HCT116 (cell line): Measurements from ENCODE around the gene OR6T1. TPM values are rescaled to one million over a fixed set of nuclear protein-coding genes. Genes with fewer than 3 reads are reported as not detected.

Source experiments
- ATAC-seq: fragments of 200-7000 bp; cut with Tn5 transposase; 2 replicates; pipeline ENCODE4 v1.9.1; 2020; ENCODE audit warnings: mild to moderate bottlenecking, moderate library complexity
- BruUV-seq: library from RNA; stranded (reverse); fragments of 400-500 nt; replicated peaks from 2 replicates; lab custom pipeline; 2021; lab: Mats Ljungman, UMichigan
- CTCF ChIA-PET: fragments of 300-600 bp; sonication (Branson Sonifier 250); formaldehyde crosslinking; loops from one replicate; lab custom pipeline; 2021; ENCODE audit warnings: antibody characterized with exemption; lab: Charles Lee
- POLR2A ChIA-PET: fragments of 300-600, 350-600 bp; sonication (Branson Sonifier 250); formaldehyde crosslinking; loops from one replicate; lab custom pipeline; 2021; ENCODE audit warnings: antibody characterized with exemption; lab: Charles Lee
- RAD21 ChIA-PET, 2 experiments: fragments of 300-600 bp; sonication (Branson Sonifier 250); formaldehyde crosslinking; loops; one replicate each; lab custom pipeline; 2023; ENCODE audit warnings: low total read pairs in 2 of 2; ENCODE audit not compliant: uncharacterized antibody in 2 of 2, unreplicated experiment in 2 of 2, low non-redundant PET in 1 of 2; lab: Charles Lee
- DNase-seq: peaks from one replicate; pipeline ENCODE4 v3.0.0-alpha.2; 2010; ENCODE audit warnings: low read depth, low spot score
- H2AFZ ChIP-seq: fragments of 200-600 bp; shearing (Covaris generic), sonication (generic); 2 replicates; pipeline ENCODE4 v1.6.1; 2017; ENCODE audit warnings: low read depth, mixed run types, mixed read lengths, antibody characterized with exemption, low read length; ENCODE audit not compliant: poor library complexity, severe bottlenecking
- H3K27ac ChIP-seq: 2 replicates; pipeline ENCODE4 v1.5.1; 2012; ENCODE audit warnings: low read depth, low read length
- H3K27me3 ChIP-seq: fragments of 200-600 bp; sonication (generic); 2 replicates; pipeline ENCODE4 v1.6.1; 2016; ENCODE audit warnings: mixed run types, low read length, mixed read lengths; ENCODE audit not compliant: insufficient read depth
- H3K36me3 ChIP-seq, 2 experiments: fragments of 200-500 bp in 1 of 2; fragments of 200-600 bp in 1 of 2; sonication (Bioruptor generic) in 1 of 2; sonication (generic) in 1 of 2; 2 replicates each; pipeline versions ENCODE4 v1.5.1 to v1.6.1; 2014 to 2016; ENCODE audit warnings: low read length in 2 of 2, inconsistent platforms in 1 of 2, mixed read lengths in 1 of 2, mixed run types in 1 of 2; ENCODE audit not compliant: insufficient read depth in 2 of 2, control insufficient read depth in 1 of 2
- H3K4me1 ChIP-seq, 2 experiments: fragments of 200-600 bp in 1 of 2; sonication (generic) in 1 of 2; 2 replicates each; pipeline versions ENCODE4 v1.5.1 to v1.6.1; 2012 to 2017; ENCODE audit warnings: low read length in 2 of 2, inconsistent platforms in 1 of 2, mild to moderate bottlenecking in 1 of 2, mixed read lengths in 1 of 2, mixed run types in 1 of 2, moderate library complexity in 1 of 2; ENCODE audit not compliant: insufficient read depth in 2 of 2, control insufficient read depth in 1 of 2
- H3K4me2 ChIP-seq: fragments of 200-600 bp; sonication (generic); 2 replicates; pipeline ENCODE4 v1.6.1; 2017; ENCODE audit warnings: mixed run types, low read length, mixed read lengths
- H3K4me3 ChIP-seq, 2 experiments: fragments of 200-600 bp in 1 of 2; sonication (generic) in 1 of 2; replicated peaks in 1 of 2; 2 replicates each; pipeline ENCODE4 v1.5.1; 2011 to 2016; ENCODE audit warnings: low read length in 2 of 2, control low read depth in 1 of 2, low read depth in 1 of 2, mild to moderate bottlenecking in 1 of 2, mixed read lengths in 1 of 2, mixed run types in 1 of 2
- H3K79me2 ChIP-seq: fragments of 200-600 bp; sonication (generic); 2 replicates; pipeline ENCODE4 v1.6.1; 2017; ENCODE audit warnings: mild to moderate bottlenecking, mixed run types, low read length, moderate library complexity, mixed read lengths; ENCODE audit not compliant: insufficient read depth
- H3K9ac ChIP-seq: fragments of 200-600 bp; sonication (generic); 2 replicates; pipeline ENCODE4 v1.6.1; 2016; ENCODE audit warnings: low read length, mixed read lengths
- H3K9me2 ChIP-seq: fragments of 200-600 bp; sonication (generic), shearing (Covaris generic); 2 replicates; pipeline ENCODE4 v1.6.1; 2017; ENCODE audit warnings: mixed run types, mild to moderate bottlenecking, moderate library complexity; ENCODE audit not compliant: insufficient read depth
- H3K9me3 ChIP-seq, 2 experiments: fragments of 200-500 bp in 1 of 2; fragments of 200-600 bp in 1 of 2; sonication (Bioruptor generic) in 1 of 2; sonication (generic) in 1 of 2; 2 replicates each; pipeline ENCODE4 v1.6.1; 2014 to 2017; ENCODE audit warnings: low read length in 2 of 2, mixed read lengths in 2 of 2, inconsistent platforms in 1 of 2, low read depth in 1 of 2, mild to moderate bottlenecking in 1 of 2, mixed run types in 1 of 2, moderate library complexity in 1 of 2; ENCODE audit not compliant: control insufficient read depth in 1 of 2, insufficient read depth in 1 of 2
- H4K20me1 ChIP-seq: fragments of 200-600 bp; sonication (generic), shearing (Covaris generic); 2 replicates; pipeline ENCODE4 v1.6.1; 2017; ENCODE audit warnings: mixed run types, mild to moderate bottlenecking, moderate library complexity; ENCODE audit not compliant: insufficient read depth
- ELF1 ChIP-seq: IDR thresholded peaks from 2 replicates; pipeline ENCODE4 v1.6.1; 2012; ENCODE audit warnings: low read depth, borderline replicate concordance
- EZH2 ChIP-seq: fragments of 200-600 bp; sonication (generic); IDR thresholded peaks from 2 replicates; pipeline ENCODE4 v1.6.1; 2017; ENCODE audit warnings: antibody characterized with exemption, mixed run types
- FOSL1 ChIP-seq: IDR thresholded peaks from 2 replicates; pipeline ENCODE4 v1.6.1; 2012; ENCODE audit warnings: low read depth
- JUND ChIP-seq: IDR thresholded peaks from 2 replicates; pipeline ENCODE4 v1.6.1; 2012
- RAD21 ChIP-seq: IDR thresholded peaks from 2 replicates; pipeline ENCODE4 v1.6.1; 2012; ENCODE audit warnings: low read depth, mild to moderate bottlenecking
- REST ChIP-seq: IDR thresholded peaks from 2 replicates; pipeline ENCODE4 v1.6.1; 2012; ENCODE audit warnings: low read depth
- SIN3A ChIP-seq: IDR thresholded peaks from 2 replicates; pipeline ENCODE4 v1.6.1; 2012; ENCODE audit warnings: low read depth
- SP1 ChIP-seq: IDR thresholded peaks from 2 replicates; pipeline ENCODE4 v1.6.1; 2012; ENCODE audit warnings: low read depth
- SRF ChIP-seq: IDR thresholded peaks from 2 replicates; pipeline ENCODE4 v1.6.1; 2012; ENCODE audit warnings: low read depth
- YY1 ChIP-seq: IDR thresholded peaks from 2 replicates; pipeline ENCODE4 v1.6.1; 2011; ENCODE audit warnings: low read length, low read depth, moderate library complexity, mild to moderate bottlenecking; ENCODE audit not compliant: insufficient replicate concordance; ENCODE audit errors: extremely low read depth
- ZBTB33 ChIP-seq: IDR thresholded peaks from 2 replicates; pipeline ENCODE4 v1.6.1; 2011; ENCODE audit warnings: mild to moderate bottlenecking, low read length, moderate library complexity; ENCODE audit not compliant: insufficient replicate concordance; ENCODE audit errors: extremely low read depth
- ZNF274 ChIP-seq: fragments of 200-500 bp; sonication (Bioruptor generic); IDR thresholded peaks from 2 replicates; pipeline ENCODE4 v1.6.1; 2014; ENCODE audit warnings: mild to moderate bottlenecking, low read depth, low read length, inconsistent platforms
- intact Hi-C: fragments of 100-400 bp; cut with micrococcal nuclease; formaldehyde crosslinking; loops from 2 replicates; pipeline ENCODE4 v1.10.0; 2022
- total RNA-seq: library from RNA; stranded (reverse); gene quantifications from one replicate; pipeline ENCODE4 v1.2.1, GENCODE V29; 2021; ENCODE audit not compliant: unreplicated experiment

The OR6T1 gene
- total RNA-seq, 1 experiment from 2014 or later: not detected

GRCh38 chr11:123920943-123921342, 22.7 kb downstream of the OR6T1 start (continued):
- TF ChIP-seq YY1: no peak

- RAD21 ChIA-PET: no interaction called here
- no peak overlapping the region for H3K27ac ChIP-seq
- H2AFZ ChIP-seq: no peak overlapping the region
- CTCF ChIA-PET: no interaction called here
- no peaks in the 10 kb centered on the region for H3K9me2 ChIP-seq
- ATAC-seq (no peak), DNase-seq (no peak)
- intact Hi-C loops: no loop called here
- peaks cover 15% of the 10 kb centered on the region; the same call in 1 of the 2 replicates for H3K27me3 ChIP-seq
- H3K9ac ChIP-seq: no peak overlapping the region
- no peaks in the 10 kb centered on the region for H3K79me2 ChIP-seq
- no peak overlapping the region for H3K4me2 ChIP-seq
- no peaks in the 10 kb centered on the region for H3K9me3 ChIP-seq
- POLR2A ChIA-PET: no interaction called here
- no TSS peak for BruUV-seq
- no peak for TF ChIP-seq EZH2
- TF ChIP-seq ZNF274: no peak
- H3K4me3 ChIP-seq: no peak overlapping the region
- no peaks in the 10 kb centered on the region; the same call in 1 of the 2 replicates for H4K20me1 ChIP-seq
- no peaks in the 10 kb centered on the region for H3K4me1 ChIP-seq
- H3K36me3 ChIP-seq: no peaks in the 10 kb centered on the region
Observed at GRCh38 chr11:123905826-123906225, 37.8 kb downstream of the OR6T1 start.

GRCh38 chr11:123904932-123905331, 38.7 kb downstream of the OR6T1 start:
- peaks cover 15% of the 10 kb centered on the region; the same call in 1 of the 2 replicates for H3K27me3 ChIP-seq
- no peak overlapping the region for H3K4me3 ChIP-seq
- POLR2A ChIA-PET: no interaction called here
- CTCF ChIA-PET: no interaction called here
- no peak overlapping the region for H2AFZ ChIP-seq
- TF ChIP-seq SRF (no peak), JUND (no peak), SP1 (no peak), ELF1 (no peak), SIN3A (no peak), FOSL1 (no peak), ZBTB33 (no peak), REST (no peak), RAD21 (no peak)
- TF ChIP-seq, all 23 proteins: peak for 0
- DNase-seq (no peak), ATAC-seq (no peak)
- BruUV-seq: no TSS peak
- Histone ChIP-seq H3K9ac (no peak overlapping the region), H3K79me2 (no peaks in the 10 kb centered on the region), H3K4me1 (no peaks in the 10 kb centered on the region), H3K9me3 (no peaks in the 10 kb centered on the region), H3K36me3 (no peaks in the 10 kb centered on the region), H4K20me1 (no peaks in the 10 kb centered on the region; the same call in 1 of the 2 replicates), H3K4me2 (no peak overlapping the region), H3K9me2 (no peaks in the 10 kb centered on the region), H3K27ac (no peak overlapping the region)
- RAD21 ChIA-PET: no interaction called here
- intact Hi-C loops: no loop called here
